Measurements from ENCODE around the gene ZNF597. TPM values are rescaled to one million over a fixed set of nuclear protein-coding genes. Genes with fewer than 3 reads are reported as not detected.
A peak's percentile ranks its signal among the peaks of the same experiment; 100 is the strongest.
"Not testable (repeated sequence)": the region's sequence is repeated elsewhere in the genome, so short reads cannot be mapped to it uniquely, and the experiment has no call there.

ZNF597 gene
- total RNA-seq, 4 donors from 2014 or later, result 1.1 to 3.3 (median 1.8) TPM

DNA sequence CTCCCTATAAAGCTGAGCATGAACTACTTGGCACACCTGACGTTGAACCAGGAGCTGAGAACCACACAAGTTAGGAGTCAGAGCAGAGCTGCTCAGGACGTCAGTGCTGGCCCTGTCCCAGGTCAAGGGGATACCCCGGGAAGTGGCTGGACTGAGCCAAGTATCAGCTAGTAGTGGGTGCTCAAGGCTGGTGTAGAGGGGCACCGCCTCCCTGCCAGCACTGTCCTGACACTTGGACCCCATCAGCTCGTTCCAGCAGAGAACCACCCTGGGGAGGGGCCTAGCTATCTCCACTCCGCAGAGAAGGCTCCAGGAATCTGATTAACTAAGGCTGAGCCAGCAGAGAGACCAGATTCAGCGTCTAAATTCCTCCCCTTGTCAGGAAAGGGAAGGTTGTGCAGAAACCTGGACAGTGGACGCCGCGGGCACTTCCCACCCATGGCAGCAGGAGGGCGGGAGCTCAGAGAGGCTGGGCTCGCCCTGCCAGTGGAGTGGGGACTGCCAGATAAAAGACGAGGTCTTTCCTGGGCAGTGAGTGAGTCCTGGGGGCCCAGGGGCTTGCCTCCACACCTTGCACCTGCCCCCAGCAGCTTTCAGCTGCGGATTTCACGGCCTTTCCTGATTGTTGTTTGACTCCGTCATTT is 31.0 kb upstream of the ZNF597 start:
- TF ChIP-seq, protein P1, sequence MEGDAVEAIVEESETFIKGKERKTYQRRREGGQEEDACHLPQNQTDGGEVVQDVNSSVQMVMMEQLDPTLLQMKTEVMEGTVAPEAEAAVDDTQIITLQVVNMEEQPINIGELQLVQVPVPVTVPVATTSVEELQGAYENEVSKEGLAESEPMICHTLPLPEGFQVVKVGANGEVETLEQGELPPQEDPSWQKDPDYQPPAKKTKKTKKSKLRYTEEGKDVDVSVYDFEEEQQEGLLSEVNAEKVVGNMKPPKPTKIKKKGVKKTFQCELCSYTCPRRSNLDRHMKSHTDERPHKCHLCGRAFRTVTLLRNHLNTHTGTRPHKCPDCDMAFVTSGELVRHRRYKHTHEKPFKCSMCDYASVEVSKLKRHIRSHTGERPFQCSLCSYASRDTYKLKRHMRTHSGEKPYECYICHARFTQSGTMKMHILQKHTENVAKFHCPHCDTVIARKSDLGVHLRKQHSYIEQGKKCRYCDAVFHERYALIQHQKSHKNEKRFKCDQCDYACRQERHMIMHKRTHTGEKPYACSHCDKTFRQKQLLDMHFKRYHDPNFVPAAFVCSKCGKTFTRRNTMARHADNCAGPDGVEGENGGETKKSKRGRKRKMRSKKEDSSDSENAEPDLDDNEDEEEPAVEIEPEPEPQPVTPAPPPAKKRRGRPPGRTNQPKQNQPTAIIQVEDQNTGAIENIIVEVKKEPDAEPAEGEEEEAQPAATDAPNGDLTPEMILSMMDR (IDR thresholded peaks at IDR 0.05), result no peak
- Histone ChIP-seq H3K27ac (no peak overlapping the region), H3K4me1 (peaks cover 0 to 17% (median 0%) of the 10 kb centered on the region in 4 donors), H3K4me3 (no peak overlapping the region), H3K27me3 (no peaks in the 10 kb centered on the region), H3K36me3 (peaks cover 0 to 24% (median 0%) of the 10 kb centered on the region in 3 donors), H3K9me3 (no peaks in the 10 kb centered on the region)
- DNase-seq, result no peak

DNA sequence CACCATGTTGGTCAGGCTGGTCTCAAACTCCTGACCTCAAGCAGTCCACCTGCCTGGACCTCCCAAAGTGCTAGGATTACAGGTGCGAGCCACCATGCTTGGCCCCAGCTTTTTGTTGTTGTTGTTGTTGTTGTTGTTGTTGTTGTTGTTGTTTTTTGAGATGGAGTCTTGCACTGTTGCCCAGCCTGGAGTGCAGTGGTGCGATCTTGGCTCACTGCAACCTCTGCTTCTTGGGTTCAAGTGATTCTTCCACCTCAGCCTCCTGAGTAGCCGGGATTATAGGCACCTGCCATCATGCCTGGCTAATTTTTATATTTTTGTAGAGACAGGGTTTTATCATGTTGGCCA is 30.3 kb upstream of the ZNF597 start:
- H3K4me3 ChIP-seq, H3K27me3 ChIP-seq, H3K9me3 ChIP-seq, H3K27ac ChIP-seq, DNase-seq: not testable (repeated sequence)
- H3K4me1 ChIP-seq, result peaks cover 0 to 17% (median 0%) of the 10 kb centered on the region in 4 donors
- H3K36me3 ChIP-seq, result peaks cover 0 to 17% (median 0%) of the 10 kb centered on the region in 3 donors

DNA sequence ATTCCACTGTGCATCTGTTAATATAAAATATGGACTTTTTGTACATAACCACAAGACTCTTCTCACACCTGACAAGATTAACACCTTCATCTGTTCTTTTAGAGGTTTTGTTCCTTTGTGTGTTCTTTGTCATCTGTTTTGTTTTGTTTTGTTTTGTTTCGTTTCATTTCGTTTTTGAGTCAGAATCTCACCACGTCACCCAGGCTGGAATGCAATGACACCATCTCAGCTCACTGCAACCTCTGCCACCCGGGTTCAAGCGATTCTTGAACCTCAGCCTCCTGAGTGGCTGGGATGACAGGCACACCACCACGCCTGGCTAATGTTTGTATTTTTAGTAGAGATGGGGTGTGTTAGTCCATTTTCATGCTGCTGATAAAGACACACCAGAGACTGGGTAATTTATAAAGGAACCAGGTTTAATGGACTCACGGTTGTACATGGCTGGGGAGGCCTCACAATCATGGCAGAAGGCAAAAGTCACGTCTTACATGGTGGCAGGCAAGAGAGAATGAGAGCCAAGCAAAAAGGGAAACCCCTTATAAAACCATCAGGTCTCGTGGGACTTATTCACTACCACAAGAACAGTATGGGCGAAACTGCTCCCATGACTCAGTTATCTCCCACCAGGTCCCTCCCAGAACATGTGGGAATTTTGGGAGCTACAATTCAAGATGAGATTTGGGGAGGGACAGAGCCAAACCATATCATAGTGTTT is 29.7 kb upstream of the ZNF597 start:
- no peak for DNase-seq
- no peaks in the 10 kb centered on the region for H3K9me3 ChIP-seq
- no peaks in the 10 kb centered on the region for H3K27me3 ChIP-seq
- TF ChIP-seq POLR2A (IDR thresholded peaks at IDR 0.05), result no peak
- TF ChIP-seq, protein P1 (IDR thresholded peaks at IDR 0.05), result no peak
- H3K4me3 ChIP-seq, result no peak overlapping the region
- peaks cover 0 to 12% (median 0%) of the 10 kb centered on the region in 3 donors for H3K36me3 ChIP-seq
- peaks cover 0 to 21% (median 0%) of the 10 kb centered on the region in 4 donors for H3K4me1 ChIP-seq
- H3K27ac ChIP-seq, result no peak overlapping the region

DNA sequence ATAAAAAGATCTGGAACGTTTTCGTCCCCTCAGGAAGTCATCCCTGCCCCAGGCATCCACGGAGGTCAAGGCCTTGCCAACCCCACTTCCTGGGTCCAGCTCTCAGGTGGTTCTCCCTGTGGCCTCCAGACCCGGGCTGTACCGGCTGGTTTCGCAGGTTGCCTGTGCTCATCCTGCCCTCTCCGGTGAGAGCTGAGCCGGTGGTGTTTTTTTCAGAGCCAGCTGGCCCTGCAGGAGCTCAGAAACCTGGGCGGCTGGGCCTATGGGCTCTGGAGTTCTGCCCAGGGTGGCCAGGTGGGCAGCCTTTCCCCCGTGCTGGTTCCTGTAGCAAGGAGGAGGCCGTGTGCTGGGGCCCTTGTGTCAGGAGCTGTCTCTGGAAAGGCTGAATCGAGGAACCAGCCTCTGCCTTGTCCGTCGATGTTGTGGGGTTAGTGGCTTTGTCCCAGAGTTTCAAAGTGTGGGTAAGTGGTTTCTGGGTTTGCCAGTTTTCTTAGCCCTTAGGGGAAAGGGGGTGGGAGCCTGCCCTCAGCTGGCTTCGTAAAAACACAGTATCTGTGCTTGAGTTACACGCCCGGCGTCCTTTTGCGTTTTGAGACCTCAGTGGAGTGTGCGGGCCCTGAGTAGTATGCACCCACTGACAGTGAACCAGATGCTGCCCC is 28.3 kb upstream of the ZNF597 start:
- no peaks in the 10 kb centered on the region for H3K36me3 ChIP-seq
- peak in 1 of 3 donors; percentile 48 for DNase-seq

DNA sequence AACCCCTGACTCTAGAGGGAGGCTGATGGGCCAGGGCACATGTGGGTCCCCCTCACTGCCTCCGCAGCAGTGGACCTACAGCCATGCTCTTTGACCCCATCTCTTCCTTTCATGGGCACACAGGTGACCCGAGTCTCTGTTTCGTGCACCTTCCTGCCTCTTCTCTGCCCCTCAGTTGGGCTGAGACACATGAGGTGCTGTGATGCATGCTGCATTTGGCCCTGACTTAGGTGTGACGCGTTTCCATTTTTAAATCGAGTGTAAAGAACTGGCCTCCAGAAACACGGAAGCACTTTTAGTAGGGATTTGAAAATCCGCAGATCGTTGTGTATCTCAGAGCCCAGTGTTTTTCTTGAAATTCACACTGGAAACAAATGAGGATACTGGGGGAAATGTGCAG is 27.4 kb upstream of the ZNF597 start:
- peaks cover 0 to 7% (median 0%) of the 10 kb centered on the region in 3 donors for H3K36me3 ChIP-seq
- H3K27me3 ChIP-seq, result no peaks in the 10 kb centered on the region
- no peaks in the 10 kb centered on the region for H3K9me3 ChIP-seq
- TF ChIP-seq, protein P1 (IDR thresholded peaks at IDR 0.05), result no peak
- TF ChIP-seq POLR2A (IDR thresholded peaks at IDR 0.05), result no peak
- H3K27ac ChIP-seq, result no peak overlapping the region
- peaks cover 0 to 29% (median 0%) of the 10 kb centered on the region in 4 donors for H3K4me1 ChIP-seq
- no peak for DNase-seq
- no peak overlapping the region for H3K4me3 ChIP-seq

More for the DNA sequence above, 28.3 kb upstream of the ZNF597 start:
- Histone ChIP-seq H3K27ac (no peak overlapping the region), H3K4me3 (no peak overlapping the region), H3K9me3 (no peaks in the 10 kb centered on the region), H3K4me1 (peaks cover 0 to 29% (median 0%) of the 10 kb centered on the region in 4 donors), H3K27me3 (no peaks in the 10 kb centered on the region)
- TF ChIP-seq, protein P1 (IDR thresholded peaks at IDR 0.05), result no peak
- no peak for TF ChIP-seq POLR2A (IDR thresholded peaks at IDR 0.05)

DNA sequence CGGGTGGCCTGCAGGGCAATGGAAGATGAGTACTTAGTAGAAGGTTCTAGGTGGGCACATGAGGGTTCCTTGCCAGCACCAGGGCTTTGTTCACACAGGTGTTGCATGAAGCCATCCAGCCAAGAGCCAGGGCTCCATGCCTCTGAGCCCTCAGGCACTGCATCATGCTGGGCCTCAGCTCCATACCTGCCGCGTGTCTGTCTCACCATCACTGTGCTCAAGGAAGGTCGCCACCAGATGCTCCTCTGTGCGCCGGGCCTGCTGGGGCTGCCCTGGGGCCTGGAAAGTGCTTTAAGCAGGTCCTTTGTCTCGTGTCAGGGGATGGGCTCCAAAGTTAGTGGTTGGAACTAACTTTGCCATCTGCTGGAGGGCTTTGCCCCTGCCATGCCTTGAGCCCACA is 26.4 kb upstream of the ZNF597 start:
- Histone ChIP-seq H3K27me3 (no peaks in the 10 kb centered on the region), H3K27ac (no peak overlapping the region), H3K4me1 (peaks cover 0 to 22% (median 0%) of the 10 kb centered on the region in 4 donors), H3K9me3 (no peaks in the 10 kb centered on the region), H3K36me3 (peaks cover 0 to 12% (median 0%) of the 10 kb centered on the region in 3 donors), H3K4me3 (no peak overlapping the region)
- TF ChIP-seq, protein P1 (IDR thresholded peaks at IDR 0.05), result no peak
- TF ChIP-seq POLR2A (IDR thresholded peaks at IDR 0.05), result no peak
- DNase-seq, result no peak

All from Peyer's patch (tissue), 4 donors.